ENCODE data around the gene DMBT1.

GRCh38 chr10:122669045-122669444 lies 108.5 kb downstream of the DMBT1 start:
- TF ChIP-seq, protein P1, sequence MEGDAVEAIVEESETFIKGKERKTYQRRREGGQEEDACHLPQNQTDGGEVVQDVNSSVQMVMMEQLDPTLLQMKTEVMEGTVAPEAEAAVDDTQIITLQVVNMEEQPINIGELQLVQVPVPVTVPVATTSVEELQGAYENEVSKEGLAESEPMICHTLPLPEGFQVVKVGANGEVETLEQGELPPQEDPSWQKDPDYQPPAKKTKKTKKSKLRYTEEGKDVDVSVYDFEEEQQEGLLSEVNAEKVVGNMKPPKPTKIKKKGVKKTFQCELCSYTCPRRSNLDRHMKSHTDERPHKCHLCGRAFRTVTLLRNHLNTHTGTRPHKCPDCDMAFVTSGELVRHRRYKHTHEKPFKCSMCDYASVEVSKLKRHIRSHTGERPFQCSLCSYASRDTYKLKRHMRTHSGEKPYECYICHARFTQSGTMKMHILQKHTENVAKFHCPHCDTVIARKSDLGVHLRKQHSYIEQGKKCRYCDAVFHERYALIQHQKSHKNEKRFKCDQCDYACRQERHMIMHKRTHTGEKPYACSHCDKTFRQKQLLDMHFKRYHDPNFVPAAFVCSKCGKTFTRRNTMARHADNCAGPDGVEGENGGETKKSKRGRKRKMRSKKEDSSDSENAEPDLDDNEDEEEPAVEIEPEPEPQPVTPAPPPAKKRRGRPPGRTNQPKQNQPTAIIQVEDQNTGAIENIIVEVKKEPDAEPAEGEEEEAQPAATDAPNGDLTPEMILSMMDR (IDR thresholded peaks at IDR 0.05), result no peak
- no peak for TF ChIP-seq POLR2A (IDR thresholded peaks at IDR 0.05)

Measured in right lobe of liver (tissue), 4 donors.